ENCODE data around the gene SLC25A33. TPM values are rescaled to one million over a fixed set of nuclear protein-coding genes. Genes with fewer than 3 reads are reported as not detected.
"Not testable (repeated sequence)": the region's sequence is repeated elsewhere in the genome, so short reads cannot be mapped to it uniquely, and the experiment has no call there.

Gene SLC25A33
- total and polyA plus RNA-seq, 7 experiments from 2014 or later, result 2.5 to 8.0 (median 5.3) TPM

DNA sequence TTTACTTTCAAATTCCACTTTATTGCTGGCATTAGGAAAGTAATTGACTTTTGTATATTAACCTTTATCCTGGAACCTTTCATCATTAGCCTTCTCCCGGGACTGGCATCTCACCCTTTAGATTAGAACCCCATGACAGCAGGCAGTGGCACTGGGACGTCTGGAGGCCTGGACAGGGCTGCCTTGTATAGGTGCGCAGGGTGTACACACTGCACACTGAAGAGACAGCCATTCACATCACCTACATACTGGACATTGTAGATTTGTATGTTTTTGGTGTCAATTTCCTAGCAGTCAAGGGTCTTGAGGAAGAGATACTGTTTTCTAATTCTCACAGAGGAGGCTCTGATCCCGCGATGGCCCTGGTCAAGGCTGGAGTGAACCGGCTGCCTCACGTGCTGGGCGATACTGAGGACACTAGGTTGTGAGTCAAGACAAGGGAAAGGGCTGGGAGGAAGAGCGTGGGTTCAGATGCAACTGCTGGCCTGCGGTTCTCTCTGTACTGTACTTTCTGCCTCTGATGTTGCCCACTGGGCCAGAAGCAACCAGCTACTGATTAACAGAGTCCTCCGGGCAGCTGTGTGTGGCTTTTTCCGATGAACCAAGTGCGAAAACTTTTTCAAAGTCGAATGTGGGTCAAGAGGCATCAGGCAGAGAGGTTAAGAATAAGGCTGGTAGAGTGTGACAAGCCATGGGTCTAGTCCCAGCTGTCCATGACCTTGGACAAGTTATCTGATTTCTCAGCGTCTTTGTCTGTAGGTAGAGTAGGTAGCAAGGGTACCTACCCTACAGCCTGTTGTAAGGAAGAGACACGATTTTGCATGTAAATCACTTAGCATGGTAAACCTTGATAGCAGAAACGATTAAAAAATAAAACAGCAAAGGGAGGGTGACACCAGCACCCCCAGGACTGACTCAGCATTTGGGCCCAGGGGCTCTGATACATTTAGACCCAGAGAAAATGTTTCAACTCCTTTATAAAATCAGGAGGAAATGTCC lies 38.2 kb upstream of the SLC25A33 start:
- Histone ChIP-seq H3K27ac (ENCODE audit: low read depth, low read length) (no peak overlapping the region), H3K9me3 (ENCODE audit: control insufficient read depth in 2 of 3, low read length in 3 of 3) (no peaks in the 10 kb centered on the region), H3K4me3 (ENCODE audit: low read length) (no peak overlapping the region), H3K4me1 (ENCODE audit: control insufficient read depth in 2 of 2, insufficient read depth in 2 of 2, low read length in 2 of 2) (no peaks in the 10 kb centered on the region), H3K27me3 (ENCODE audit: control insufficient read depth in 2 of 2, insufficient read depth in 2 of 2, low read length in 2 of 2) (no peaks in the 10 kb centered on the region), H3K36me3 (ENCODE audit: control insufficient read depth in 2 of 3, insufficient read depth in 3 of 3, low read length in 3 of 3) (no peaks in the 10 kb centered on the region)
- Mint-ChIP-seq H3K27ac (no peak overlapping the region), H3K4me1 (peaks cover 0 to 2% (median 0%) of the 10 kb centered on the region in 7 donors), H3K9me3 (peaks cover 0 to 3% (median 0%) of the 10 kb centered on the region in 11 donors), H3K4me3 (no peak overlapping the region), H3K36me3 (no peaks in the 10 kb centered on the region), H3K27me3 (peaks cover 0 to 23% (median 3%) of the 10 kb centered on the region in 5 donors)
- POLR2A ChIA-PET, result no interaction called here
- ATAC-seq (no peak), DNase-seq (no peak)
- intact Hi-C loops (cut with micrococcal nuclease), result no loop called here
- CTCF ChIA-PET, result interaction anchor here (0.6 kb wide), 2 partner anchors 209 to 375 kb away, joined by 3 read pairs; no protein-coding TSS in a partner anchor

DNA sequence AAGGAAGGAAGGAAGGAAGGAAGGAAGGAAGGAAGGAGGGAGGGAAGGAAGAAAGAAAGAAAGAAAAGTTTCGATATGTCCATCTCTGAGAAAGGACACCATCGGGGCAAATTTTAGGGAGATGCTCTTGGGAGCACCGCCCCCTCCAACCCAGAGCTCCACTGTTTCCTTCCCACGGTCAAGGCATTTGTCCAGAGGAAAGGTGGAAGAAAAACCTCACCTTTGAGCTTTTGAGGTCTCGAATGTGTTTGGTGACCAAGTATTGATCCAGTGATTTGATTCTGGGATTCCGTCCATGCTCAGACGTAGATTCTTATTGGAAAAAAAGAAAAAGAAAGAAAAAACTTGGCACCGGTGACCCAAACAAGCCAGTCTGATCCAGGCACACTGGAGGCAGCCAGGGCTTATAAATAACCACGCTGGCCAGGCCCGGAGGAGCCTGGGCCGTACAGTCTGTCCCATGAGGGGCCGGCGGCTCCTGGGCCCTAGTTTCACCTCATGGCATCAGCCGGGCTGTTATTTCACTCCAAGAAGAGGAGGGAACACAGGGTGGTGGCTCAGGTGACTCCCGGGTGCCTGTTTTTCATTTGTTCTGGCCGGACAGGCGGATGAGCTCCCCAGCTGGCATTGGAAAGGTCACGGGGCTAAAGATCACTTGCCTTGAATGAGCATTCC lies 36.1 kb upstream of the SLC25A33 start:
- ChIA-PET POLR2A (no interaction called here), CTCF (no interaction called here)
- peaks cover 0 to 2% (median 0%) of the 10 kb centered on the region in 7 donors for H3K4me1 Mint-ChIP-seq
- H3K27ac Mint-ChIP-seq, result no peak overlapping the region
- no peaks in the 10 kb centered on the region for H3K4me1 ChIP-seq (ENCODE audit: control insufficient read depth in 2 of 2, insufficient read depth in 2 of 2, low read length in 2 of 2)
- no peak overlapping the region for H3K4me3 Mint-ChIP-seq
- no peak for ATAC-seq
- H3K36me3 Mint-ChIP-seq, result no peaks in the 10 kb centered on the region
- intact Hi-C loops (cut with micrococcal nuclease), result no loop called here
- no peaks in the 10 kb centered on the region for H3K27me3 ChIP-seq (ENCODE audit: control insufficient read depth in 2 of 2, insufficient read depth in 2 of 2, low read length in 2 of 2)
- H3K9me3 Mint-ChIP-seq, result peaks cover 0 to 3% (median 0%) of the 10 kb centered on the region in 11 donors
- H3K27ac ChIP-seq (ENCODE audit: low read depth, low read length), result no peak overlapping the region
- no peaks in the 10 kb centered on the region for H3K9me3 ChIP-seq (ENCODE audit: control insufficient read depth in 2 of 3, low read length in 3 of 3)
- peaks cover 0 to 18% (median 3%) of the 10 kb centered on the region in 5 donors for H3K27me3 Mint-ChIP-seq
- H3K36me3 ChIP-seq (ENCODE audit: control insufficient read depth in 2 of 3, insufficient read depth in 3 of 3, low read length in 3 of 3), result no peaks in the 10 kb centered on the region
- H3K4me3 ChIP-seq (ENCODE audit: low read length), result no peak overlapping the region
- no peak for DNase-seq

DNA sequence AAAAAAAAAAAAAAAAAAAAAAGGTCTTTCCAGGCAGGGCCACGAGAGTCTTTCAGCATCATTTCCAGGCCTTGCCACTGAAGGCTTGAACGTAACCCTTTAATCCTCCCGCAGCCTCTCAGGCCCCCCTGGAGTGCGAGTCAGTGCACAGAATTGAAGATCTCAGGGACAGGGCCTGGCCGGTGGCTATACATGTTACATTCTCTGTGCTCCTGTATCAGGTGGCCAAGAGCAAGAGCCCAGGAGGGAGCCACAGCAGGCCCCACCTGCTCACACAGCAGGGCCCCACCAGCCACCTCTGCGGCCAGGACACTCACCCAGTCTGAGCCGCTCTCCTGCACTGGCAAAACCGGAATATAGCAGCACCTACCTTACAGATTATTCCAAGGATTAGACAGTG lies 34.1 kb upstream of the SLC25A33 start:
- ATAC-seq, result no peak
- ChIA-PET CTCF (interaction anchor here (0.6 kb wide), 1 partner anchor 215 kb away, joined by 3 read pairs; no protein-coding TSS in a partner anchor), POLR2A (no interaction called here)
- H3K27ac ChIP-seq (ENCODE audit: low read depth, low read length), result no peak overlapping the region
- no peaks in the 10 kb centered on the region for H3K4me1 ChIP-seq (ENCODE audit: control insufficient read depth in 2 of 2, insufficient read depth in 2 of 2, low read length in 2 of 2)
- no peak for DNase-seq
- H3K4me3 ChIP-seq (ENCODE audit: low read length), result no peak overlapping the region
- H3K27me3 ChIP-seq (ENCODE audit: control insufficient read depth in 2 of 2, insufficient read depth in 2 of 2, low read length in 2 of 2), result no peaks in the 10 kb centered on the region
- Mint-ChIP-seq H3K27ac (no peak overlapping the region), H3K36me3 (no peaks in the 10 kb centered on the region), H3K27me3 (peaks cover 0 to 5% (median 0%) of the 10 kb centered on the region in 5 donors), H3K9me3 (peaks cover 0 to 2% (median 0%) of the 10 kb centered on the region in 11 donors), H3K4me3 (no peak overlapping the region), H3K4me1 (peaks cover 0 to 2% (median 0%) of the 10 kb centered on the region in 7 donors)
- H3K36me3 ChIP-seq (ENCODE audit: control insufficient read depth in 2 of 3, insufficient read depth in 3 of 3, low read length in 3 of 3), result no peaks in the 10 kb centered on the region
- intact Hi-C loops (cut with micrococcal nuclease), result no loop called here
- H3K9me3 ChIP-seq (ENCODE audit: control insufficient read depth in 2 of 3, low read length in 3 of 3), result no peaks in the 10 kb centered on the region

DNA sequence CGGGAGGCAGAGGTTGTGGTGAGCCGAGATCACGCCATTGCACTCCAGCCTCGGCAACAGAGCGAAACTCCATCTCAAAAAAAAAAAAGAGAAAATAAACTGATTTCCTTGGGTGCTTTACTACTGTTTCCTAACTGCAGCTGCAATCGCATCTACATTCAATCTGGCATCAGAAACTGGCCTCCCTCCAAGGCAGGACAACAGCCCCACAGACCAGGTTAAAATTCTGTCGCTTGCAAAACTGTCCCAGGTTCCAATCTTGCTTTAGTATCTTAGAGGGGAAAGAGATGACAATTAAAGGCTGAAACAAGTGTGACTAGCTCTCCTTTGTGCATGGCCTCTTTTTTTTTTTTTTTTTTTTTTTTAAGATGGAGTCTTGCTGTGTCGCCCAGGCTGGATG lies 32.4 kb upstream of the SLC25A33 start:
- Histone ChIP-seq H3K4me3 (ENCODE audit: low read length) (no peak overlapping the region), H3K27me3 (ENCODE audit: control insufficient read depth in 2 of 2, insufficient read depth in 2 of 2, low read length in 2 of 2) (no peaks in the 10 kb centered on the region), H3K36me3 (ENCODE audit: control insufficient read depth in 2 of 3, insufficient read depth in 3 of 3, low read length in 3 of 3) (no peaks in the 10 kb centered on the region), H3K27ac (ENCODE audit: low read depth, low read length) (no peak overlapping the region), H3K9me3 (ENCODE audit: control insufficient read depth in 2 of 3, low read length in 3 of 3) (no peaks in the 10 kb centered on the region), H3K4me1 (ENCODE audit: control insufficient read depth in 2 of 2, insufficient read depth in 2 of 2, low read length in 2 of 2) (no peaks in the 10 kb centered on the region)
- intact Hi-C loops (cut with micrococcal nuclease), result no loop called here
- CTCF ChIA-PET, result no interaction called here
- POLR2A ChIA-PET, result no interaction called here
- DNase-seq (no peak), ATAC-seq (no peak)
- Mint-ChIP-seq H3K36me3 (no peaks in the 10 kb centered on the region), H3K27ac (no peak overlapping the region), H3K9me3 (no peaks in the 10 kb centered on the region), H3K27me3 (peaks cover 0 to 3% (median 0%) of the 10 kb centered on the region in 5 donors), H3K4me3 (no peak overlapping the region), H3K4me1 (peaks cover 0 to 2% (median 0%) of the 10 kb centered on the region in 7 donors)

DNA sequence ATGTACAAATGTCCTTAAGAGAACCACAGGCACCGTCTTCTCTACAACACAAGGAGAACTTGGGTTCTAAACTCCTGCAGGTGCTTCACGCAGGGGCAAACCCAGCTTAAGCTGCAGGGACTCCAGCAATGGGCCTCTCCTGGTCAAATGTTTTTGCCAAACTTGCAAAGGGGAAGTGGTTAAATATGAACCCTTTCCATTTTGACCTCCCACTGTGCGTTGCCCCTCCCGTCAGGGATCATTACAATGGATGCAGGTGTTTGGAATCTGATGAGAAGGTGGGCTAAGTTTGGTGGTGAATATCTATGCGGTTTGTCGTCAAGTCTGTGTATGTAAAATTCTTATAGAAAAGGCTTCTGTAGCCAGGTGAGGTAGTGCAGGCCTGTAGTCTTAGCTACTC lies 29.1 kb upstream of the SLC25A33 start:
- H3K27me3 ChIP-seq (ENCODE audit: control insufficient read depth in 2 of 2, insufficient read depth in 2 of 2, low read length in 2 of 2), result no peaks in the 10 kb centered on the region
- no peak overlapping the region for H3K4me3 Mint-ChIP-seq
- H3K36me3 ChIP-seq (ENCODE audit: control insufficient read depth in 2 of 3, insufficient read depth in 3 of 3, low read length in 3 of 3), result no peaks in the 10 kb centered on the region
- no peaks in the 10 kb centered on the region for H3K9me3 ChIP-seq (ENCODE audit: control insufficient read depth in 2 of 3, low read length in 3 of 3)
- POLR2A ChIA-PET, result no interaction called here
- H3K9me3 Mint-ChIP-seq, result peaks cover 0 to 2% (median 0%) of the 10 kb centered on the region in 11 donors
- ATAC-seq (no peak), DNase-seq (no peak)
- intact Hi-C loops (cut with micrococcal nuclease), result no loop called here
- H3K4me1 ChIP-seq (ENCODE audit: control insufficient read depth in 2 of 2, insufficient read depth in 2 of 2, low read length in 2 of 2), result no peaks in the 10 kb centered on the region
- no peaks in the 10 kb centered on the region for H3K4me1 Mint-ChIP-seq
- H3K27me3 Mint-ChIP-seq, result peaks cover 0 to 3% (median 0%) of the 10 kb centered on the region in 5 donors
- no peak overlapping the region for H3K4me3 ChIP-seq (ENCODE audit: low read length)
- no peak overlapping the region for H3K27ac ChIP-seq (ENCODE audit: low read depth, low read length)
- H3K27ac Mint-ChIP-seq, result no peak overlapping the region
- no peaks in the 10 kb centered on the region for H3K36me3 Mint-ChIP-seq
- CTCF ChIA-PET, result interaction anchor here (0.6 to 0.7 kb wide), 3 partner anchors 14 to 524 kb away, joined by 3 to 5 read pairs (median 3); no protein-coding TSS in a partner anchor

DNA sequence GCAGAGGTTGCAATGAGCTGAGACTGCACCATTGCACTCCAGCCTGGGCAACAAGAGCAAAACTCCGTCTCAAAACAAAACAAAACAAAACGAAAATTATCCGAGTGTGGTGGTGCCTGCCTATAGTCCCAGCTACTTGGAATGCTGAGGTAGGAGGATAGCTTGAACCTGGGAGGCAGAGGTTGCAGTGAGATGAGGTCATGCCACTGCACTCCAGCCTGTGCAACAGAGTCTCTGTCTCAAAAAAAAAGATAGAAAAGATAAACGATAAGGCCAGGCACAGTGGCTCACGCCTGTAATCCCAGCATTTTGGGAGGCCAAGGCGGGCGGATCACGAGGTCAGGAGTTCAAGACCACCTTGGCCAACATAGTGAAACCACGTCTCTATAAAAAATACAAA lies 23.7 kb upstream of the SLC25A33 start:
- H3K4me3 ChIP-seq (ENCODE audit: low read length); ATAC-seq; H3K9me3 ChIP-seq (ENCODE audit: control insufficient read depth in 2 of 3, low read length in 3 of 3); intact Hi-C loops (cut with micrococcal nuclease); H3K4me1 ChIP-seq (ENCODE audit: control insufficient read depth in 2 of 2, insufficient read depth in 2 of 2, low read length in 2 of 2); H3K27me3 ChIP-seq (ENCODE audit: control insufficient read depth in 2 of 2, insufficient read depth in 2 of 2, low read length in 2 of 2); DNase-seq; H3K4me3 Mint-ChIP-seq; H3K36me3 Mint-ChIP-seq; H3K27me3 Mint-ChIP-seq; H3K4me1 Mint-ChIP-seq; POLR2A ChIA-PET; H3K27ac Mint-ChIP-seq; H3K36me3 ChIP-seq (ENCODE audit: control insufficient read depth in 2 of 3, insufficient read depth in 3 of 3, low read length in 3 of 3); H3K27ac ChIP-seq (ENCODE audit: low read depth, low read length); H3K9me3 Mint-ChIP-seq: not testable (repeated sequence)
- CTCF ChIA-PET, result interaction anchor here (0.6 kb wide), 1 partner anchor 1522 kb away, joined by 3 read pairs; no protein-coding TSS in a partner anchor

Data from naive thymus-derived CD4-positive, alpha-beta T cell (primary cell).